Loucy (cell line): Measurements from ENCODE around the gene SLC26A9.
"Not testable (repeated sequence)": the region's sequence is repeated elsewhere in the genome, so short reads cannot be mapped to it uniquely, and the experiment has no call there.

Experiments
- H2AFZ ChIP-seq: fragments of 200-600 bp; sonication (generic); 2 replicates; pipeline ENCODE4 v1.6.0; 2016; ENCODE audit warnings: antibody characterized with exemption, mild to moderate bottlenecking, low read length, moderate library complexity
- H3F3A ChIP-seq: fragments of 200-600 bp; 2 replicates; pipeline ENCODE4 v1.6.0; 2016; ENCODE audit warnings: antibody characterized with exemption, low read depth, mild to moderate bottlenecking
- H3K27me3 ChIP-seq: fragments of 200-600 bp; sonication (generic); 2 replicates; pipeline ENCODE4 v1.6.1; 2014; ENCODE audit warnings: low read length, mild to moderate bottlenecking; ENCODE audit not compliant: insufficient read depth, poor library complexity, severe bottlenecking
- H3K36me3 ChIP-seq: fragments of 200-600 bp; sonication (generic); 2 replicates; pipeline ENCODE4 v1.6.1; 2016; ENCODE audit warnings: low read length; ENCODE audit not compliant: insufficient read depth
- H3K4me1 ChIP-seq: fragments of 200-600 bp; sonication (generic); 2 replicates; pipeline ENCODE4 v1.5.1; 2014; ENCODE audit warnings: low read length, mild to moderate bottlenecking; ENCODE audit not compliant: insufficient read depth, poor library complexity, severe bottlenecking
- H3K4me2 ChIP-seq: fragments of 200-600 bp; sonication (generic); 2 replicates; pipeline ENCODE4 v1.6.0; 2014; ENCODE audit warnings: antibody characterized with exemption, low read length, low read depth, mild to moderate bottlenecking; ENCODE audit not compliant: poor library complexity, severe bottlenecking
- H3K4me3 ChIP-seq: fragments of 200-600 bp; sonication (generic); 2 replicates; pipeline ENCODE4 v1.5.1; 2014; ENCODE audit warnings: low read length, mild to moderate bottlenecking, mixed read lengths; ENCODE audit not compliant: poor library complexity, severe bottlenecking
- H3K79me2 ChIP-seq: fragments of 200-600 bp; sonication (generic); 2 replicates; pipeline ENCODE4 v1.6.1; 2014; ENCODE audit warnings: low read length; ENCODE audit not compliant: insufficient read depth
- H3K9ac ChIP-seq: fragments of 200-600 bp; sonication (generic); 2 replicates; pipeline ENCODE4 v1.6.0; 2014; ENCODE audit warnings: mild to moderate bottlenecking, low read depth, low read length, moderate library complexity; ENCODE audit not compliant: poor library complexity, severe bottlenecking
- H3K9me2 ChIP-seq: fragments of 200-600 bp; sonication (generic); replicated peaks from 2 replicates; pipeline ENCODE4 v1.6.1; 2016; ENCODE audit warnings: low read depth, low read length, mixed read lengths
- H3K9me3 ChIP-seq: fragments of 200-600 bp; sonication (generic); 2 replicates; pipeline ENCODE4 v1.6.1; 2014; ENCODE audit warnings: mild to moderate bottlenecking, antibody characterized with exemption, low read length, low read depth; ENCODE audit not compliant: insufficient read depth
- H4K20me1 ChIP-seq: fragments of 200-600 bp; sonication (generic); 2 replicates; pipeline ENCODE4 v1.6.0; 2014; ENCODE audit warnings: antibody characterized with exemption, low read length, mild to moderate bottlenecking; ENCODE audit not compliant: insufficient read depth, poor library complexity, severe bottlenecking
- CTCF ChIP-seq: fragments of 200-600 bp; sonication (generic); conservative IDR thresholded peaks from 2 replicates; pipeline ENCODE4 v1.5.1; 2014; ENCODE audit warnings: mild to moderate bottlenecking, antibody characterized with exemption, low read length
- EZH2phosphoT487 ChIP-seq: fragments of 200-600 bp; IDR thresholded peaks from 2 replicates; pipeline ENCODE4 v1.6.1; 2018; ENCODE audit warnings: antibody characterized with exemption, mild to moderate bottlenecking, moderate library complexity, borderline replicate concordance

SLC26A9 gene

GRCh38 chr1:205913451-205914154 lies 29.7 kb downstream of the SLC26A9 start:
- no peak overlapping the region for H3K4me3 ChIP-seq
- no peaks in the 10 kb centered on the region for H3K27me3 ChIP-seq
- H3K9ac ChIP-seq = no peak overlapping the region
- H2AFZ ChIP-seq = no peak overlapping the region
- peaks cover 11% of the 10 kb centered on the region for H3K4me1 ChIP-seq
- no peaks in the 10 kb centered on the region for H4K20me1 ChIP-seq
- no peak overlapping the region for H3K4me2 ChIP-seq
- TF ChIP-seq CTCF (no peak), EZH2phosphoT487 (no peak)
- H3K9me3 ChIP-seq = no peaks in the 10 kb centered on the region
- H3K9me2 ChIP-seq = no peaks in the 10 kb centered on the region
- no peaks in the 10 kb centered on the region for H3K79me2 ChIP-seq
- no peaks in the 10 kb centered on the region for H3K36me3 ChIP-seq
- H3F3A ChIP-seq = no peaks in the 10 kb centered on the region

- H2AFZ ChIP-seq = no peak overlapping the region
- peak; percentile 65 for TF ChIP-seq CTCF
- TF ChIP-seq EZH2phosphoT487 = no peak
- H3F3A ChIP-seq = no peaks in the 10 kb centered on the region
- no peaks in the 10 kb centered on the region for H3K9me2 ChIP-seq
- no peak overlapping the region for H3K9ac ChIP-seq
- H3K79me2 ChIP-seq = no peaks in the 10 kb centered on the region
- H3K4me1 ChIP-seq = no peaks in the 10 kb centered on the region
- no peaks in the 10 kb centered on the region for H3K9me3 ChIP-seq
- no peak overlapping the region for H3K4me2 ChIP-seq
- H3K4me3 ChIP-seq = no peak overlapping the region
- no peaks in the 10 kb centered on the region for H4K20me1 ChIP-seq
- H3K36me3 ChIP-seq = no peaks in the 10 kb centered on the region
- H3K27me3 ChIP-seq = no peaks in the 10 kb centered on the region
Observed at GRCh38 chr1:205907794-205908193, 35.5 kb downstream of the SLC26A9 start.

GRCh38 chr1:205905095-205905494 lies 38.2 kb downstream of the SLC26A9 start:
- not testable (repeated sequence) for H3K9me2 ChIP-seq, H3K4me2 ChIP-seq, H3K79me2 ChIP-seq, H3K27me3 ChIP-seq, H3K9ac ChIP-seq, H3K4me3 ChIP-seq, H3K4me1 ChIP-seq, H2AFZ ChIP-seq, H3K9me3 ChIP-seq, H4K20me1 ChIP-seq, H3K36me3 ChIP-seq, H3F3A ChIP-seq

- no peak overlapping the region for H2AFZ ChIP-seq
- H3K9ac ChIP-seq = no peak overlapping the region
- no peaks in the 10 kb centered on the region for H4K20me1 ChIP-seq
- H3K27me3 ChIP-seq = no peaks in the 10 kb centered on the region
- H3K4me2 ChIP-seq = no peak overlapping the region
- peaks cover 3% of the 10 kb centered on the region; the same call in 1 of the 2 replicates for H3K9me3 ChIP-seq
- no peaks in the 10 kb centered on the region for H3K79me2 ChIP-seq
- TF ChIP-seq EZH2phosphoT487 (no peak), CTCF (no peak)
- H3K4me1 ChIP-seq = peaks cover 7% of the 10 kb centered on the region
- H3K9me2 ChIP-seq = no peaks in the 10 kb centered on the region
- no peak overlapping the region for H3K4me3 ChIP-seq
- no peaks in the 10 kb centered on the region for H3F3A ChIP-seq
- H3K36me3 ChIP-seq = no peaks in the 10 kb centered on the region
Observed at GRCh38 chr1:205896351-205896750, 46.9 kb downstream of the SLC26A9 start.

- H3F3A ChIP-seq, H3K27me3 ChIP-seq, H3K4me3 ChIP-seq, H3K9ac ChIP-seq, H3K79me2 ChIP-seq, H3K36me3 ChIP-seq, H3K4me2 ChIP-seq, H2AFZ ChIP-seq, H3K4me1 ChIP-seq, H4K20me1 ChIP-seq, H3K9me2 ChIP-seq, H3K9me3 ChIP-seq: not testable (repeated sequence)
Observed at GRCh38 chr1:205894119-205894518, 49.1 kb downstream of the SLC26A9 start.
